GM18517 (cell line): ENCODE measurements around the gene NRN1.

Experiments used
- ATAC-seq: cut with Tn5 transposase; IDR thresholded peaks from one replicate; pipeline ENCODE4 v1.9.1; 2021; ENCODE audit warnings: mild to moderate bottlenecking, moderate library complexity; ENCODE audit not compliant: unreplicated experiment

The NRN1 gene

DNA sequence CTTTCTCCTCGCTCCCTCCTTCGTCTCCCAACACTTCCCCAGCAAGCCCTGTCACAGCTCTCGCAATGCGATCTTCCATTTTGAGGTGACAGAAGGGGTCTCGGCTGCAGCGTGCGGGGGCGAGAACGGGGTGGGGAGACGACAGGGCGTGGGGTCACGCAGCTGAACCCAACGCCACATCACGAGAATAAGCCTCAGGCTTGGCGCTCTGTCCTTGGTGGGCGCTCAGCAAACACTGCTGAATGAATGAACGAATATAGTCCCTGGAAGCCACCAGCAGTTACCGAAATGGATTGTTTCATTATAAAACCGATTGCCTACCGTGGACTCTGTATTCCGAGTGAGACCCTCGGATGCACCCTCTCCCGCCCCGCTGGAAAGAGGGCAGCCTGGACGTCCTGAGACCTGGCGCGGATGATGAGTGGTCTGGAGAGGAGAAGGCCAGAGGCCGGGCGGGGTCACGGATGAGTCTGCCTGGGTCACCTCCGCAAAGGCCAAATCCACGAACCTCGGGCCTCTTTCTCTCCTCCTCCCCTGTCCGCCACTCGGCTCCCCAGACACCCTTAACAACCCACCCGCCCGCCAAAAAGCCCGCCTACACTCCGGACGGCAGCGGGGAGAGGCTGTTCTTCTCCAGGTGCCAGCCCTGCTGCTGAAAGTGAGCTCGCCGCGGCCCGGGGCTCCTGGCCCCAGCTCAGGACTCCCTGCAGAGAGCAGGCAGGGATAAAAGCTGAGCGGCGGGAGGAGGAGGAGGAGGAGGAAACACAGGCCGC is 3.7 kb downstream of the NRN1 start:
- ATAC-seq, result no peak

DNA sequence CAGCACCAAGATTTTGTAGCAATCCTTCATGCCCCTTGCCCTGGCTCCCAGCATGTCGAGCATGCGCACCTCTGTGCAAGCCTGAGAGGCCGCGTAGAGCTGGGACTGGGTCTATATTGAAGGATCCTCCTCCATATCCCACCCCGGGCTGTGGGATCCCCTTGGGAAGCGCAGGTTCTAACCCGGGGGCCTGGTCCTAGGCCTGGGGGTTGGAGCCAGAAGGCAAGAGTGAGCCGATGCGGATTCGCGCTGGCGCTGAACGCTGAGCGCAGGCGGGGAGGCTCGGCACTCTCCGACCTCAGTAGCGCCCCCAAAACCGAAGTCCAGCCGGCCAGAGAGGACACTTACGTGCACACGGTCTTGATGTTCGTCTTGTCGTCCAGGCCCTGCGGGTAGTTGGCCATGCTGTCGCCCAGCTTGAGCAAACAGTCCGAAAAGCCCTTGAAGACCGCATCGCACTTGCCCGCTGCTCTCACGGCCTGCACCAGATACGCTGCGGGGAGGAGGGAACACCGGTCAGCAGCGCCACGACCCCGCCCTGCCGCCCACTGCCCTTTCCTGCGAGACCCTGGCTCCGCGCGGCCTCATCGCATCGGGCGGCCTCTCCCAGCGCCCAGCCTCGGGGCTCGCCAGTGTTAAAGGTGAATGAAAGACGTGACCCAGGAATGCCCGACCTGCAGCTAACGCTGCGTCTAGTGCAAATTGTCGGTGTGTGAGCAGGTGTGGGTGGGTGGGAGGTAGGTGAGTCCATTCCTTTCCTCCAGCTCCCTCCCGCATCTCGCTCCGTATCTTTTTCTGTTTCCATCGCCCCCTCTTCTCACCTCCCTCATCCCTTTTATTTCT is 4.5 kb downstream of the NRN1 start:
- no peak for ATAC-seq

DNA sequence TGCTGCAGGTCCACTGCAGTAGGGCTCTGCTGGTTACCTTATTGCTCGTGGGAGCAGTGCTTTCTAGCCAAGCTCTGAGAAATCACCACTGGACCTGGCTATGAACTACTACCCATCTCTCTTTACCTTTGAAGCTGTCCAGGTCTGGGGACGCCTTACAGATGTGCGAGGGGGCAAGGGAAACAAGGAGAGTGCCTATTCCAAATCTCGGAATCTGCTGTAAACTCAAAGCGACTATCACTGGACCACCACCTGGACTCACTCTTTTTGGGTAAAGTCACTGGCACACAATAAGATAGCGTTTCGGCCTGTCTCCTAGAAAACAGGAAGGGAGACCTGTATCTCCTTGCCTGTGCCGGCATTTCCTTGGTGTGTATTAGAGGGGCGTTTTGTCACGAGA is 5.3 kb downstream of the NRN1 start:
- ATAC-seq, result no peak

DNA sequence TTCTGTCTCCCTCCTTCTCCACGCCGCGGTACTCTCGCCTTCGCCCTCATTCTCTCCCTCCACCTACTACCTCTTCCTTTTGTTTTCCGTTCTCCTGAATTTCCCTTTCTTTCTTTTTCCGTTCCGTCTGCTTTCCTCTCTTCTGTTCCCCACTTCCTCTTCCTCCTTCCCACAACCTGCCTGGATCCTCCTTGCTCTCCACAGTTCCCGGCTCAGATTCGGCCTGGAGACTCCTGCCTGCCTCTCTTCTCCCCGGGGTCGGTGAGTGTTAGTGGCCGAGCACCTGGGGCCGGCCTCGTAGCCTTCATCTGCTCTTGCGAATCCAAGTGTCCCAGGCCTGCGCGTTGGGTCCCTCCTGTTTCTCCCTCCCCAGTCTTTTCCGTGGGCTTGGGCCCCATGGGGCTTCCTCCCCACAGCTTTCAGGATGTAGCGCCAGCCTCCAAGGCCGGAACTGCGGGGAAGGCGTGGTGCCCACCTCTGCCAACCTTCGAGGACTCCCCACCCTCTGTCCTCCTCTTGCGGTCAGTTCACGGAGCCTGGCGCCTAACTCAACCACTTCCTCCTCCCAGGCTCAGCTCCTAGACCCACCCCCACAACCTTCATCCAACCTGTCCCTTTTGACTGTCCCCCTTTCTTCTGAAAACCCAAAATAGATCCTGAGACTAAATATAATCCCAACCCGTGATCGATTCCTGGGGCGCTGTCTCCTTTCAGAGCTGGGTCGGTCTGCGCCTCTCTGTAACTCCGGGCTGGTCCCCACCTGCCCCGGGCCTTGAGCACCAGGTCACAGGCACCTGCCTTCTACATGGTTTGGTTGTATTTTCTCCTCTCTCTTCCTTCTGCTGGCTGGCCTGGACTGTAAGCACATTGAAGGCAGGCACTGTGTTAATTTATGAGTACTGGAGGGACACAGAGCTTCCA is 6.8 kb downstream of the NRN1 start:
- no peak for ATAC-seq

DNA sequence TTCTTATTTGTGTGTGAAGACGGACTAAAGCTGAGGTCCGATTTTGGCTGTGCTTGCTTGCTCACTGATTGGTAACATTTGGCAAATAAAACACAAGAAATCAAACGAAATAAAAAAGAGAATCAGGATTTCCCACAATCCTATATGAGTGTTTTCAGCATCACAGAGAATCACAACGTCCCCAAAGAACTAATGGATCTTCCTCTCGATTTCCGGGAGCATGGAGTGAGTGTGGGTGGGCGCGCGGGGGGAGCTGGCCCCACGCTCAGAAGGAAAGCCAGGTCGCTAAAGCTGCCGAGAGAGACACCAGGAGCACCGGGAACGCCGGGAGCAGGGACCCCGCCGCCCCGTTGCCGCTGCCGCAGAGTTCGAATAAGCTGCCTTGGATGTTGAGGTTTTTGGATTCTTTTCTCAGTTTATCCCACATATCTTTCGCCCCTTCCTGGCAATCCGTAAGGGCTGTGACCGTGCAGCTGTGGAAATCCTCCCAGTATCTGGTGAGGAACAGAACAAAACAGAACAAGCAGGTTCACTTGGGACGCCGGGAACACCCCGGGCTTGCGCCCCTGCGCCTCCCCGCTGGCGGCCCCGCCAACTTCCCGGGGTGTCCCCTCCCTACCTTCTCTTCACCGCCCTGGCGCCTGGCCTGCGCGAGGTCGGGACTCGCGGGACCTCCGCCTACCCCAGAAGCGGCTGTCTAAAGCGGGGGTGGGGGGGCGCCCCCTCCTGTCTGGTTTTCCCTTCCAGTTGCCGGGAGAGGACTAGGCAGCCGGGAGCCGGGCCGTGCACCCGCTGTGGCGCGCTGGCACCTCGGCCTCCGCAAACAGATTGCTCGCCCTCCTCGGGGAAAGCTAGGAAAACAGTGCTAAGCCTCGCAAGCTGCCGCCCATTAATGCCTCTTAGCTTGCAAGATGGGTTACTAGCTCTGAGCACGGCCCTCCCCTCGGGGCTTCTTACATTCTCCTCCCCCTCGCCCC is 7.7 kb downstream of the NRN1 start:
- ATAC-seq, result no peak

DNA sequence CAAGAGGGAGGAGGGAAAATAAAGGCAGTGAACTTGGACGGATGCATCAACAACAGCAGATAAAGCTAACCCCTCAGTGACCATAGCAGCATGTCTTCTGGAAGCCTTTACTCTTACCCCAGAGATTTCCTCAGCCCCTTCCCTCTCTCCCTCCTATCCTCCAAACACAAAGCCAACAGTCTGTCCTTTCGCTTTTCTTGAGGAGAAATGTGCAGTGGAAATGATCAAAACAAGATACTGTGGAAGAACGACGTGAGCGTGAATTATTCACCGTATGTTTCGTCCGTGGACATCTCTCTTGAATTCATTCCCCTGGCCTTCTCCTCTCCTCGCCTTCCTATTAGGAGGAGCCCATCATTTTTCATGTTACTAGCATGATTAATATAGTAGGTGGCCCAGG is 8.5 kb downstream of the NRN1 start:
- ATAC-seq, result no peak

DNA sequence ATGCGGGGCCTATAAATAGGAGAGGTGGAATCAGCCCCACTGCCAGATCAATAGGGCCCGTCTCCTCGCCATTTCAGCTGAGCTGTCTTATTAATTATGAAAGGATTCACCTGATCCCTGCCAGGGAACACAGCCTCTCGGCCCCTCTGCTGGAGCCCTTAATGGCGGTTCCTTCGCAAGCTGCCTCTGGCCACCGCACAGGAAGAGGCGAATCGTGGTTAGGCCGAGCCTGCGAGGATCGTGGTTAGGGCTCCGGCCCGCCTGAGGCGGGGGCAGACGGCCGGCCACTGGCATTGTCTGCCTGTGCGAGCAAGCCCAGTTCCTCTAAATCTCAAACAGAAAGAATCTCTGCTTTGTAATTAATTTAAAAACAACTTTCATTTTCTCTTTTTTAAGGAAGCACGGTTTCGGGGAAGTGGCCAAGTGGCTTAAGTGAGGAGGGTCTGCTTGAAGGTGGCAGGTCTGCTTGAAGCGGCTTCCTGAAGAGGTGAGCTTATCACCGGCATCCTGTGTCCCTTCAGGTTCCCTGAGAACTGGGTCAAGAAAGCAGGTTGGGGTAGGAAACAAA is 9.2 kb downstream of the NRN1 start:
- ATAC-seq, result no peak

DNA sequence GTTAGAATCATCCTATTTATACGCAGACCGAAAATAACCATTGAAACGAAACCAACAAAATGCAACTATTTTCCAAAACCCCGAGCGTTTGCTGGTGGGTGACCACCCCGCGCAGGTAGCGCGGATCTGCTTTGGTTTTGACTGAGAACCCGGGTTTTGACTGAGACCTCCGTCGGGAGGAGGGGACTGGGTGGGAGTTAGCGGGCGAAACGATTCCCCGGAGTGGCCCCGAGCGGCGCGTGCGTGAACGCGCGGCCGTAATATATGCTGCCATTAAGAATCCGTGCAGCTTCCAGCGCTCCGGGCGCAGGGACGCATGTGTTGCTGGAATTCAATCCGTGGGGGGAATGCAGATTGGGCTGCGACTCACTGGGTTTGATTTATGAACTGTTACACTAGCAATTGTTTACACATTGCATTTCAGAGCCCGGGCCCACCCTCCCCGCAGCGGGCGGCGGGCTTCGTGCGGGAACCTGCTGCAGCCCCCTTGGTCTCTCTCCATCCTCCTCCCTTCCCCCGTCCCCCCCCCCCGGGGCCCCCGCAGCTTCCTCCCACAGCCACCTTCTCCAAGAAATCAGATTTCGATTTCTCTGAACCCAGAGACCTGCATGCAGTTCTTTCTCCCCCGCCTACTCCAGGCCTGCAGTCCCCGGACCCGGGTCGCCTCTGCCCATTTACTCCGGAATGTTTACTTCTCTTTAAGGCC is 9.9 kb downstream of the NRN1 start:
- ATAC-seq, result no peak

DNA sequence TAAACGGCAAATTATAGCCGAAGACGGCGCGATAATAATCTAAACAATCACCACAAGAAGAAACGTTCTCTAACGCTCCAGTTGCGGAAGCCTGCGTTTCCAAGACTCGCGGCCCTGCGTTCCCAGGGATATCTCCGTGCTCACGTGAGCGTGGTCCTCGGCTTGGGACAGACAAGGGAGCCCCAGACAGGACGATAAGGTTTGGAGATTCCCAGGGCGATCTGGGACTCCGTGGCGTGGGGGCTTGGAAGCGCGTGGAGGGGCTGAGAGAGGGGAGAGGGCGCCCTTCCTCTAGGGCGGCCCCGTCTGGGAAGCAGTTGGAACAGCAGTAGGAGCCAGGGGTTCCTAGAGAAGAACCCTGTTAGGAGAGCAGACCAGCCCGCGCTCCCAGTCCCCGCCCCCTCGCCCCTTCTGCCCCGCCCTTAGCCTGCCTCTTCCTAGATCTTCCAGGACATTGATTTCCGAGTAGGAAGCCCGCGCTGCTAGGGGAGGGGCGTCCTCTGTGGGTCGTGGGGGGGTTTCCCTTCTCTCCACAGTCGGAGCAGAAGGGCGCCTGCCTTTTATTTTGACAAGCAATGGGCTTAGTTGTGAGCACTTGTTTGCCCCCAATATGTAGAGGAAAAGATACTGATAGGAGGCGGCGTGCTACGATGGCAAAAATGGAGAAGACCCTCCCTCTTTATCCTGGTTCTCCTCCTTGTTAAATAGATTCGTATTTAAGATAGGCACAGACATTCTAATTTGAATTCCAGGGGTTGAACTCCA is 10.6 kb downstream of the NRN1 start:
- no peak for ATAC-seq

DNA sequence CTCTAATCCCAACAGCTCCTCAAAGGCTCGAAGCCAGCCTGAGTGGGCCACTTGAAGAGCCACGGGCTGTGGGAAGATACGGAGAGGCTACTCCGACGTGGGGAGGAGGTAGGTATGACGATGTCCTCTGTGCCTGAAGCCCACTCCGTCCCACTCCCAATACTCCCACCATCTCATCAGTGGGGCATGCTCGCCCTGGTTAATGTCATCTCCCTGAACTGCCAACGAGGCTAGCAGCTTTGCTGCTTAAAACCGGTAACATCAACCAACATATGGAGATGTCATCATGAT is 11.1 kb downstream of the NRN1 start:
- ATAC-seq, result no peak

DNA sequence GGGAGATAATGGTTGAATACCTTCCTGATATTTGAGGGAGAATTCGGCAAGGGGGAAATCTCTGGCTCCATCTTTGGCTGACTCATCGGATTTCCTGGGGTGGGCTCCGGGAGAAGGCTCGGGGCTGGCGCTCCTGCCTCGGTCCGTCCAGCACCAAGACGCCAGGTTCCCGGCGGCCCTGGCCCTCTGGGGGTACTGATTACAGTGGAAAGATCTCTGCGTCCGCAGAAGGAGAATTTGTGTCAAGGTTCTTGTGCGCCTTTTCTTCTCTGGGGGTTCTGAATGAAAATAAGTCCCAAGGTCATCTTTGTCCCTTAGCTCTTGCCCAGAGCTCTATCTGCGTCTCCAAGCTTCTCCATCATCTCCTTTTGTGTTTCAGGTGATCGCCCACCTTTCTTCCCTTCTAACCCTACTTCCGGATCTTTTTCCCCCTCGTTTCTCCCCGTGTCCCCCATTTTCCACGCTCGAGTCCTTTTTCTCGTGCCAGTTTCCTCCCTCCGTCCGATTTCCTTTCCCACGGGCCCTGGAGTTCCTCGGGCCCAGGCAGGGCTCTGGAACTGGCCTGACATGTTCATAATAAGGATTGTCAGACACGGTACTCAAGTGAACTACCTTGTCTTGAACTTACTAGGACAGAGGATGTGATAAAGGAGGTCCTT is 11.6 kb downstream of the NRN1 start:
- ATAC-seq, result no peak

DNA sequence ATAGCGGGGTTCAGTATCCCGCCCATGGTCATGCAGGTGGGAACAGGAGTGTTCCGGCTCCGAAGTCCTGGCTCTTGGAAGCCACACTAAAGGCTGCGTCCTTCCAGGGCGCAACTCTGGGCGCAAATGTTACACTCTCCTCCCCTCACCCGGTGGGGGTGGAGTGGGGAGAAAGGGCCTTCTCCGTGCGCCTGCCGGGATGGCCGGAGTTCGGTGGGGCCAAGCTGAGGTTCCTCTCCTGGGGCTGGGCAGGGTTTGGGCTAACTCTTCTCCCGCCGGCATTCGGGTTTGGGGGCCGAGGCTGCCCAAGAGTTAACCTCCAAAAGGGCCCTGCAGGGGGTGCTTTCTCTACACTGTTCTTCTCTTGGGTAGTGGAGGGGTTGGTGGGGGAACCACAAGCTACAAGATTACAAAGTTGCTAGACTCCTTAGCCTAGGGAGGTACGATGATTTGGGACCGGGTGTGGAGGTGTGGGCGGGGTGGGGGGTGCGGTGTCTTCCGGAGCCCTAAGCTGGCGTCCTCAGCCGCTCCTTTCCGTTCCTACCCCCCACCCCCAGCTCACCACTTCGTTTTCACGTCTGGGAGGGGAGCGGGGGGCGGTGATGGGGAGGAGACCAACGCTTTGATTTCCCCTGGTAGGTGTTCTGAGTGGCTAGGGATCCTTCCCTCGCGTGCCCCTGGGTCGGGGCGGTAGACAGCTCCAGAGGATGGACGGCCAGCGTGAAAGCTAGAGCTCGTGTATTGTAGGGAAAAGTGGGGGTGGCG is 12.3 kb downstream of the NRN1 start:
- ATAC-seq, result no peak

DNA sequence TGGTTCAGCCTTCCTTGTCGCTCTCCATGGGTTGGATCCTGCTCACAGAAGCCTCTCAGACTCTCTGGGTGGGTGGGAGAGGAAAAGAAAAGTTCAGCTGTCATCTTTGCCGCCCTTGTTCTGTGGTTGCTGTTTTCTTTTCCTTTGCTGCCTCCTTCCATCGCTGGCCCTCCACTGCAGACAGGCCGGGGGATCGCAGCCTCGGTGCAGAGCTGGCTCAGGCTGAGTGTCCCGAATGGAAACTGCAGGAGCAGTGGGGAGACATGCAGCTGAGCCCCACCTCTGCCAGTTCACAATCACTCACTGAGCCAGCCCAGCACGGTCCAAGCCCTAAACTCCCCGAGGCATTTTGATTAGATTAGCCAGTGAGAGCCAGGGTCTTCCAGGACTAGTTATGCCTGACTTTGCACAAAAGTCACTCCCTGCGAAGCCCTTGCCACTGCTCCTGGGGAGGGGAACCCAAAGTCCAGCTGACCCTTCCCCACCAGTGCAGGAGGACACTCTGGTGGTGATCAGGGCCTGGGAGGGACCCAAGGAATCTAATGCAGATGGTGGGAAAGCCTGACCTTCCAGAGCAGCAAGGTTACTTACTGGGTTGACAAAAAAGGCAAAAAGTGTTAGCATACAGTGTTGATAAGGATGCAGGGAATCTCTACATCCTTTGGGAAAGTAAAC is 14.0 kb downstream of the NRN1 start:
- no peak for ATAC-seq

DNA sequence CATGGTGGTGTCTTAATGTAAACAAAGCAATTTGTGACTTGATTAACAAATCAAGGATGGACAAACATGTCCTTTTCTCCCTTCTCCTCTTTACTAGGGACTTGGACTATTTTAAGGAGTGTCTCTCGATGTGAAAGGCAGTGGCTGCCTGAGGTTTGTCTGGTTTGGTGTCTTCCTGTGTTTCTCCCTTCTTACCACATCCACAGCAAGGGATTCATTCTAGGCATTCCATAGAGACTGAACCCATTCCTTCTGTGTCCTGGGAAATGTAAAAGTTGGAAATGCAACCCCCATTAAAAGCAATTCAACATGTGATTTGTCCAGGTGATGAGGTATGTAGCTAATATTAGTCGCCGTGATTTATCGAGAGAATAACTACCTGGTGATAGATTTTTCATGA is 15.9 kb downstream of the NRN1 start:
- ATAC-seq, result no peak

DNA sequence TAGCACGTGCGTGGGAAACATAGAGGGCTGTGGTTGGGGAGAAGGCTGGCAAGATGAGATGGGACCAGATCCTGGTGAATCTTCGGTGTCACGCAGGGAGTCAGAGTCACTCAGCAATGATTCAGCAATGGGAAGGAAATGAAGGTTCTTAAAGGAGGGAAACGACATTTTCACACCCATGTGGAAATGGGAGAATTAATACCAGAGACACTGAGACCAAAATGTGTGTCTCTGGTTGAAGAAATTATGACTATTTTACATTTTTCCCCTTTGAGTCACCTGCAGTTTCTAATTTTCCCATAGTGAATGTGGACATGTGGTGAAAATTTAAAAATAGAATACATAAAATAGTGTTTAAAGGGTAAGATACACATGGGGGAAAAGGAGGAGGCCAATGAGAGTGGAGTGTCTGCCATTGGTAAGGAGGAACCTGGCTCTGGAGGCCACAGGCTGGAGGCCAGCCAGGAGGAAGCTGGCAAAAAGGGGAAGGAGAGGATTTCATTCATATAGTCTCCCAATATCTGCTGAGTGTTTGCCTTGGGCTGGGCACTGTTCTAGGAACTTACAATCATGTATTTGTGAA is 17.5 kb downstream of the NRN1 start:
- ATAC-seq, result no peak

DNA sequence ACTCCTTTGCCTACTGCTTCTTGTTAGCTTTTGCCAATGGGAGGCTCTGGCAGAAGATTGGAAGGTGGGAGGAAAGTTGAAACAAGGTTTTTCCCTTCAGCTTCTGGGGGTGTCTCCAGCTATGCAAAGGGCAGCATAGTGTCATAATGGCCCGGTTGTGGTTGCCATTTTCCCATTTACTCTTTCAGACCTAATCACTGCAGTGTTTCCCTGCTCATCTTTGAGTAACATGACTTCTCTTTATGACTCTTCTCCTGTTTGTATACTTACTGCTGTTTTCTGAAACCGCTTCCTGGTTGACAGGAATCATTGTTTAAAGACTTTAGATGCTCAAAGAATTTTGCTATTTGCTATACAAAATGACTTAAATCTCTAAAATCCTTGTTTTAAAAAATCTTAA is 19.9 kb downstream of the NRN1 start:
- ATAC-seq, result no peak
